Spleen (tissue), 11 donors: ENCODE data around the gene PPM1E. TPM values are rescaled to one million over a fixed set of nuclear protein-coding genes. Genes with fewer than 3 reads are reported as not detected.
"Not testable (repeated sequence)": the region's sequence is repeated elsewhere in the genome, so short reads cannot be mapped to it uniquely, and the experiment has no call there.

Source experiments
- DNase-seq: peaks from one replicate; pipeline ENCODE4 v3.0.0-alpha.2; 2020
- H3K27ac ChIP-seq, 8 donors: fragments of 200-600 bp; sonication (generic) in 7 of 8; 1 replicate in 4 of 8; 2 replicates in 4 of 8; pipeline versions ENCODE4 v1.5.0 to v1.8.0; 2016 to 2021; ENCODE audit warnings: inconsistent platforms in 4 of 8, mild to moderate bottlenecking in 4 of 8, moderate library complexity in 1 of 8
- H3K27me3 ChIP-seq, 7 donors: fragments of 200-600 bp; sonication (generic) in 6 of 7; replicated peaks in 1 of 7; 1 replicate in 4 of 7; 2 replicates in 3 of 7; pipeline versions ENCODE4 v1.5.0 to v1.8.0; 2016 to 2021; ENCODE audit warnings: inconsistent platforms in 3 of 7, mild to moderate bottlenecking in 1 of 7
- H3K36me3 ChIP-seq, 6 donors: fragments of 200-600 bp; sonication (generic) in 5 of 6; 1 replicate in 4 of 6; 2 replicates in 2 of 6; pipeline versions ENCODE4 v1.5.0 to v1.8.0; 2016 to 2021; ENCODE audit warnings: inconsistent platforms in 2 of 6
- H3K4me1 ChIP-seq, 6 donors: fragments of 200-600 bp; sonication (generic) in 5 of 6; 1 replicate in 3 of 6; 2 replicates in 3 of 6; pipeline versions ENCODE4 v1.5.0 to v1.8.0; 2016 to 2021; ENCODE audit warnings: inconsistent platforms in 3 of 6
- H3K4me3 ChIP-seq, 8 donors: fragments of 200-600 bp; sonication (generic) in 7 of 8; 1 replicate in 4 of 8; 2 replicates in 4 of 8; pipeline versions ENCODE4 v1.5.0 to v1.8.0; 2016 to 2021; ENCODE audit warnings: inconsistent platforms in 4 of 8, mild to moderate bottlenecking in 4 of 8, moderate library complexity in 2 of 8
- H3K9me3 ChIP-seq, 8 donors: fragments of 200-600 bp; sonication (generic) in 7 of 8; 1 replicate in 4 of 8; 2 replicates in 4 of 8; pipeline versions ENCODE4 v1.5.0 to v1.8.0; 2016 to 2021; ENCODE audit warnings: inconsistent platforms in 4 of 8
- POLR2A ChIP-seq, 3 donors: fragments of 450-650 bp; IDR thresholded peaks; one replicate each; pipeline ENCODE4 v1.5.1; 2017; ENCODE audit warnings: antibody characterized with exemption in 3 of 3, mild to moderate bottlenecking in 1 of 3
- POLR2AphosphoS5 ChIP-seq, 3 donors: sonication (generic); formaldehyde crosslinking; IDR thresholded peaks; one replicate each; pipeline ENCODE4 v1.5.1; 2017; ENCODE audit warnings: antibody characterized with exemption in 3 of 3
- WGBS, 5 donors: extraction: QIAGEN DNeasy Blood & Tissue Kit in 3 of 5; methylation state at CpG; one replicate each; pipeline versions ENCODE4 v1.1.5 to v1.1.7; 2013 to 2018; 5-methylcytosine and 5-hydroxymethylcytosine counted together
- intact Hi-C: fragments of 100-400 bp; cut with DNase I; formaldehyde crosslinking; loops from one replicate; pipeline ENCODE4 v1.15.0; 2023; ENCODE audit warnings: low total_unique reads
- polyA plus RNA-seq, 3 donors: library from polyadenylated mRNA; stranded (reverse); fragments of 200-250 nt; gene quantifications; one replicate each; pipeline ENCODE4 v1.2.1, GENCODE V29; 2013
- total RNA-seq, 7 donors: library from RNA; depleted of rRNA in 3 of 7; stranded (reverse); fragments of >200 nt in 3 of 7; fragmentation: NEBNext Ultra II Directional in 4 of 7; extraction: Animal tissue kit (Norgen Biotek cat#: 25700) in 4 of 7; gene quantifications; one replicate each; pipeline versions ENCODE4 v1.1.0 to v1.2.1, GENCODE V29; 2016 to 2021
- TF ChIP-seq, protein P1 (sequence below), 11 experiments: fragments of 200-600 bp in 7 of 11; fragments of 450-650 bp in 4 of 11; sonication (generic) in 4 of 11; IDR thresholded peaks in 8 of 11; conservative IDR thresholded peaks in 3 of 11; 1 replicate in 7 of 11; 2 replicates in 4 of 11; pipeline versions ENCODE4 v1.4.0 to v1.8.0; 2016 to 2021; ENCODE audit warnings: antibody characterized with exemption in 11 of 11, inconsistent platforms in 4 of 11, mild to moderate bottlenecking in 1 of 11
- donor health status: healthy with polysubstance abuse.
- donor health status: DM: no; HTN: no; CAD: no; lungs with moderate emphysema.
- donor health status: DM: no; HTN: no; CAD: no.
- donor health status: Bipolar disorder and iron deficiency.
- donor health status: healthy.
- donor health status: DM: no; HTN: no; CAD: no.
- donor health status: DM: yes; HTN: yes; CAD: no.

The PPM1E gene
- total and polyA plus RNA-seq, 10 donors: 0.04 to 0.79 (median 0.48) TPM

DNA sequence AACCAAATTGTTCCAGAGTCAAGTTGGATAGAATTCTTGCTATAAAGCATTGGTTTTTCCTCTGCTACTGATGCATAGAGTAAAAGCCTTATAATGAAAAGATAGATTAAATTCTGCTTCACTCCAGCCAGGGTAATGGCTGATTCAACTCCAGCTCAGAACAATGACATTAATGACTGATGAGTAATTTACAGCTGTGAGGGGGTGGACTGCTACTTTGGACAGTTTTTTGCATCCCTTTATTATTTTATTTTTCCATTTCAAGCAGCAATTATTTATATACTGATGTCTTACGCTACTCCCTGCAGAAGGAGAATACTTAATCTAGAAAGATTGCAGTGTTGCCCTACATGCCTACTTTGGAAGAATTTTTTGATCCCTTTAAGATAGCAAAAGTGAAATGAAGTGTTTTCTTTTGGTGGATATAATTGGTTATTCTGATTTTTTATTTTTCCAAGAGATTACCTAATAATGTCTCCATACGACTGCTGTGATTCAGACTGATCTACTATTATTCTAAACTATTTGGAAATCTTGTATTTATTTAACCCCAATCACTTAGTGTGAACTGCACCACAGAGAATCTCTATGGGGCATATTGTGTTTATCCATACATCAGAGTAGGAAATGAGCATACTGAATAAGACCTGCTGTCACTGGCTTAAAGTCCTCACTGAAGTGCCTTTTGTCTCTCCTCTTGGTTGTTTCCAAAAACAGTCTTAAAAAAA lies 201.5 kb downstream of the PPM1E start:
- intact Hi-C loops: no loop called here
- H3K9me3 ChIP-seq: peaks cover 0 to 10% (median 2%) of the 10 kb centered on the region in 8 donors
- no peak overlapping the region for H3K27ac ChIP-seq
- no peak overlapping the region for H3K4me3 ChIP-seq
- H3K27me3 ChIP-seq: no peaks in the 10 kb centered on the region
- peaks cover 0 to 10% (median 2%) of the 10 kb centered on the region in 6 donors for H3K4me1 ChIP-seq
- WGBS, 5 donors: 86 to 95% (median 90%) methylated on average over 2 of the region's 2 CpGs
- DNase-seq: no peak
- no peak for TF ChIP-seq POLR2A (IDR thresholded peaks at IDR 0.05)
- H3K36me3 ChIP-seq: no peaks in the 10 kb centered on the region

DNA sequence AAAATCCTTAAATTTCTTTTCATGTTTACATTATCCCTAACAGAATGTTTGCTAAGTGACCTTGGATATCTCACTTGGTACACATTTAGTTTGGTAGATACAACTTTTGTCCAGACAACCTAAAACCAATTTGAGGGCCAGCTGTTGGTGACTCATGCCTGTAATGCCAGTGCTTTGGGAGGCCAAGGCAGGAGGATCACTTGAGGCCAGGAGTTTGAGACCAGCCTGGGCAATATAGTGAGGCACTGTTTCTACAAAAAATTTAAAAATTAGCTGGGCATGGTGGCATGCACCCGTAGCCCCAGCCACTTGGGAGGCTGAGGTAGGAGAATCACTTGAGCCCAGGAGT lies 202.0 kb downstream of the PPM1E start:
- H3K27me3 ChIP-seq, DNase-seq, intact Hi-C loops, H3K27ac ChIP-seq, H3K4me3 ChIP-seq, H3K36me3 ChIP-seq, H3K4me1 ChIP-seq, H3K9me3 ChIP-seq: not testable (repeated sequence)
- 78 to 89% (median 86%) methylated on average over 1 of the region's 1 CpG for WGBS, 5 donors

DNA sequence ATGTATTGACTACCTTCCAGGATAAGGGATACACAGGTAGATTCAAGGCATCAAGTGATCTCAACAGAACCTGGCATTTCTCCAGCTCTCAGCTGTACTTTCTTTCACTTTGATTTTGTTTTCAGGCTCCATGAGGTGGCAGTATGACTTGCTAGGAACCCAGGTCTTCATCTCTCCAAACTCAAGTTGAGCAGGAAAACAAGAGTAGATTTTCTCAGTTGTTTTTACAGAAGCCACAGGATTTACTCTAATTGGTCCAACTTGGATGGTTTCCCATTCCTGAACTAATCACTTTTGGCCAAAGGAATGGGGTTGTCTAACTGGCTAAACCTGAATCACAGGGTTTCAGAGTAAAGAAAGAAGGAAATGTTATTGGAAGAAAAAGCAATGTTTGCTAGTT lies 204.4 kb downstream of the PPM1E start:
- Histone ChIP-seq H3K4me1 (no peaks in the 10 kb centered on the region), H3K27me3 (no peaks in the 10 kb centered on the region), H3K4me3 (no peak overlapping the region), H3K9me3 (no peaks in the 10 kb centered on the region), H3K27ac (no peak overlapping the region), H3K36me3 (no peaks in the 10 kb centered on the region)
- intact Hi-C loops: no loop called here
- DNase-seq: no peak
- TF ChIP-seq POLR2A (IDR thresholded peaks at IDR 0.05) (no peak), POLR2AphosphoS5 (IDR thresholded peaks at IDR 0.05) (no peak)
- TF ChIP-seq, protein P1, sequence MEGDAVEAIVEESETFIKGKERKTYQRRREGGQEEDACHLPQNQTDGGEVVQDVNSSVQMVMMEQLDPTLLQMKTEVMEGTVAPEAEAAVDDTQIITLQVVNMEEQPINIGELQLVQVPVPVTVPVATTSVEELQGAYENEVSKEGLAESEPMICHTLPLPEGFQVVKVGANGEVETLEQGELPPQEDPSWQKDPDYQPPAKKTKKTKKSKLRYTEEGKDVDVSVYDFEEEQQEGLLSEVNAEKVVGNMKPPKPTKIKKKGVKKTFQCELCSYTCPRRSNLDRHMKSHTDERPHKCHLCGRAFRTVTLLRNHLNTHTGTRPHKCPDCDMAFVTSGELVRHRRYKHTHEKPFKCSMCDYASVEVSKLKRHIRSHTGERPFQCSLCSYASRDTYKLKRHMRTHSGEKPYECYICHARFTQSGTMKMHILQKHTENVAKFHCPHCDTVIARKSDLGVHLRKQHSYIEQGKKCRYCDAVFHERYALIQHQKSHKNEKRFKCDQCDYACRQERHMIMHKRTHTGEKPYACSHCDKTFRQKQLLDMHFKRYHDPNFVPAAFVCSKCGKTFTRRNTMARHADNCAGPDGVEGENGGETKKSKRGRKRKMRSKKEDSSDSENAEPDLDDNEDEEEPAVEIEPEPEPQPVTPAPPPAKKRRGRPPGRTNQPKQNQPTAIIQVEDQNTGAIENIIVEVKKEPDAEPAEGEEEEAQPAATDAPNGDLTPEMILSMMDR (IDR thresholded peaks at IDR 0.05 in 8 of 11, conservative IDR thresholded peaks at IDR 0.05 in 3 of 11): no peak

DNA sequence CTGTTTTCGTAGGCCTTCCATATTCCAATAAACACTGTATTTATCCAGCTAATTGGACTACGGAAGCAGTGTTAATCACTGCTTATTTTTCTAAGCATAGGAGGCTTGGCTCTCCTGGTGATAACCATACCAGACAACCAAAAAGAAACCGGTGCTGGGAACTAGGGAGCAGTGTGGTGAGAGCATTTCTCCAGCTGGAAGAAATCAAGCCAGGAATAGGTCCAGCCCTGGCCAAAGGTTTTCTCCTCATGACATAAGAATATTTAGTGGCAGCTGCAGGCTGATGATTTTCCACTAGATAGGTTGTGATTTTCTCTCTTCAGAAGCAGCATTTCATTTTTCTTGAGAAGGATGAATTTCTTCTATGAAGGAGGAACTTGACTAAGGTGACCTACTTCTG lies 209.6 kb downstream of the PPM1E start:
- 80 to 94% (median 90%) methylated on average over 3 of the region's 3 CpGs for WGBS, 5 donors
- DNase-seq: no peak
- Histone ChIP-seq H3K27me3 (no peaks in the 10 kb centered on the region), H3K4me3 (no peak overlapping the region), H3K4me1 (no peaks in the 10 kb centered on the region), H3K36me3 (no peaks in the 10 kb centered on the region), H3K9me3 (no peaks in the 10 kb centered on the region), H3K27ac (no peak overlapping the region)
- TF ChIP-seq, protein P1 (IDR thresholded peaks at IDR 0.05 in 8 of 11, conservative IDR thresholded peaks at IDR 0.05 in 3 of 11): no peak
- TF ChIP-seq POLR2A (IDR thresholded peaks at IDR 0.05): no peak
- TF ChIP-seq POLR2AphosphoS5 (IDR thresholded peaks at IDR 0.05): no peak
- intact Hi-C loops: no loop called here

DNA sequence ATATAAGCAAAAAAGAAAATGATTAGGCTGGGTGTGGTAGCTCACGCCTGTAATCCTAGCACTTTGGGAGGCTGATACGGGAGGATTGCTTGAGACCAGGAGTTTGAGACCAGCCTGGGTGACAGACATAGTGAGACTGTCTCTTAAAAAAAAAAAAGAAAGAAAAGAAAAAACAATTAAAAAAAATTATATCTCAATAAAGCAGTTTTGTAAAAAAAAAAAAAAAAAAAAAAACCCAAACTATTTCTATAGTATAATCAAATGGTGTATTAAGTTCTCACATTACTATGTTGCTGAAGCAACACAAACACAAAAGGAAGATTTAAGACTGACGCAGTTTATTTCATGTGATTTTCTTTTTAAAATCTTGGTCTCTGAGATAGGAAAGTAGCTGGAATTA lies 210.6 kb downstream of the PPM1E start:
- no peaks in the 10 kb centered on the region for H3K9me3 ChIP-seq
- no peak for DNase-seq
- TF ChIP-seq POLR2A (IDR thresholded peaks at IDR 0.05): no peak
- TF ChIP-seq POLR2AphosphoS5 (IDR thresholded peaks at IDR 0.05): no peak
- TF ChIP-seq, protein P1 (IDR thresholded peaks at IDR 0.05 in 8 of 11, conservative IDR thresholded peaks at IDR 0.05 in 3 of 11): no peak
- H3K36me3 ChIP-seq: no peaks in the 10 kb centered on the region
- no peaks in the 10 kb centered on the region for H3K27me3 ChIP-seq
- no peak overlapping the region for H3K4me3 ChIP-seq
- no peaks in the 10 kb centered on the region for H3K4me1 ChIP-seq
- no peak overlapping the region for H3K27ac ChIP-seq
- WGBS, 5 donors: 95 to 98% (median 97%) methylated on average over 3 of the region's 3 CpGs
- intact Hi-C loops: no loop called here
